GM18858 (cell line): Measurements from ENCODE around the gene ORC2.

Experiments
- ATAC-seq: cut with Tn5 transposase; IDR thresholded peaks from one replicate; pipeline ENCODE4 v1.9.1; 2021; ENCODE audit not compliant: unreplicated experiment

ORC2 gene

DNA sequence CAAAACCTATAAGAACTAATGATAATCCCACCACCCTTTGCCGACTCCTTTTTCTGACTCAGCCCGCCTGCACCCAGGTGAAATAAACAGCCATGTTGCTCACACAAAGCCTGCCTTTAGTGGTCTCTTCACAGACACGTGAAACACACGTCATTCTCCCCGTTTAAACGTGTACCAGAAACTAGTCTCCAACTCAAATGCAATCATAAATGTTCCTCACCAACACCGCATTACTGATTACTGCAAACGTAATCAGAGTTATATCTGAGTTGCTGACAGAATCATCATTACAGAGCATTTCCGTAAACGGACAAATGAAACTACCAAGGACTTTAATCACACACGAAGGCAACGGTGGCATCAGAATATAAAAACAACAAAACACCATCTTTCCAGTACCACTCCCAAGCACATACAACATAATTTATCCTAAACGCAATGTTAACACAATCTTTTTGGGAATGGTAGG, 100.9 kb downstream of the ORC2 start:
- no peak for ATAC-seq

DNA sequence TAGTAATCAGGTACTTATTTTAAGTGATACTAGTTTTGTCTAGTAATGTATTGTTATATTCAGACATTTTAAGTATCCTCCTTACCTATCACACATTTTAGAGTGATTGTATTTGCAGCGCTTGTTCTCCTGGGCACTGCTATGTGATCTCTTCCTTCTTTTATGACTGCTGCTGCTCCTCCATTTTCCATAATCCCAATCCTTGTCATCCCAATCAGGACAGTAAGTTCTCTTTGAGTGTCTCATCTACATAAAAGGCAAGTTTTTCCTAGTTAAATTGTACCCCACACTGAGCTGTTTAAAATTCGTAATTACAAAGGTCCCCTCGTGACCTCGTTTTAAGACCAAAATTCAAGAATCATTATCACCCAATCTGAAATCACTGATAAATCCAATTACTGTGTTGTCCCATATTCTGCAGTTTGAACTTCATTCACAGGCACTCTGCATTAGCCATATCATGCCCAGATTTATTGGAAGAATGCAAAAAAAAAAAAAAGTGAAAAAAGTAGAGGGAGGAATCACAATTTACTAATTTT, 101.8 kb downstream of the ORC2 start:
- ATAC-seq = no peak

DNA sequence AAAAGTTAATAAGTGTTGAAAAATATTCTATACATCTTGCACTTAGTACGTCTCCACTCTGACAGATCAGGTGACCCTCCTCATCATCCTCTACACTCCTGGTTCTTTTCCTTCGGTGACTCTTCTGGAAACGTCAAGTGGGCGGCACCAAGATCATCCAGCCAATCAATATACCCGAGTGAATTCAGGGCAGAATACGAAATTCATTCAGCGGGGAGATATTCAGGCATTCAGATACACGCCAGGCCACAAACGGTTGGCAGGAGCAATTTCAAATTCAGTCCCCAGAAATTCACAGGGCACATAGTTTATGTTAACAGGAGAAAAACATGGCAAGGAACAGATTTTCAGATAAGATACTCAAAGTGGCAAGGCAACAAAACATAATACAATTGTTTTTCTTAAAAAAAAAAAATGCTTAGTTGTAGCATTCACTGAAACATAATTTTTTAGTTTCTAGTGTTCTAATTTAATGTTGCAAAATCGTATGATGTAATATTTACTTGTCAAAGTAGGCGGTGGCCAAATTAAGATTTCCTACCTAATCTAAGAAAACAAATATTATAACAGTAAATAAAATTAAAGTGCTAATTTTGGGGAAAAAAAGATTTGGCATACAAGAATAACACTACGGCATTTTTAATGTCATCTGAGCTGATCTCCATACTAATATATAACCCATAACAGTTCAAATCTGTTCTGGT, 103.2 kb downstream of the ORC2 start:
- no peak for ATAC-seq
